T-helper 9 cell (primary cell): Measurements from ENCODE around the gene RASSF5.
"Not testable (repeated sequence)": the region's sequence is repeated elsewhere in the genome, so short reads cannot be mapped to it uniquely, and the experiment has no call there.

Experiments used
- DNase-seq: peaks from one replicate; pipeline ENCODE4 v3.0.0-alpha.2; 2020

RASSF5 gene

GRCh38 chr1:206575165-206575893, 68.0 kb downstream of the RASSF5 start:
- no peak for DNase-seq

GRCh38 chr1:206575894-206576737, 68.8 kb downstream of the RASSF5 start:
- DNase-seq = no peak

- no peak for DNase-seq
Observed at GRCh38 chr1:206577626-206578025, 70.3 kb downstream of the RASSF5 start.

GRCh38 chr1:206578068-206578977, 71.0 kb downstream of the RASSF5 start:
- DNase-seq = no peak

GRCh38 chr1:206578978-206579374, 71.6 kb downstream of the RASSF5 start:
- DNase-seq = no peak

GRCh38 chr1:206579747-206580437, 72.6 kb downstream of the RASSF5 start:
- DNase-seq = peak; percentile 82

- DNase-seq = no peak
Observed at GRCh38 chr1:206580438-206581113, 73.2 kb downstream of the RASSF5 start.

GRCh38 chr1:206581114-206581497, 73.8 kb downstream of the RASSF5 start:
- DNase-seq = not testable (repeated sequence)

- DNase-seq = peak; percentile 69
Observed at GRCh38 chr1:206581571-206581981, 74.2 kb downstream of the RASSF5 start.

- DNase-seq = no peak
Observed at GRCh38 chr1:206582537-206582936, 75.2 kb downstream of the RASSF5 start.

GRCh38 chr1:206582971-206583706, 75.8 kb downstream of the RASSF5 start:
- no peak for DNase-seq

GRCh38 chr1:206583707-206584648, 76.6 kb downstream of the RASSF5 start:
- peak; percentile 88 for DNase-seq

- no peak for DNase-seq
Observed at GRCh38 chr1:206584683-206585082, 77.4 kb downstream of the RASSF5 start.

- no peak for DNase-seq
Observed at GRCh38 chr1:206586501-206587445, 79.4 kb downstream of the RASSF5 start.

GRCh38 chr1:206587904-206588303, 80.6 kb downstream of the RASSF5 start:
- no peak for DNase-seq

GRCh38 chr1:206588492-206588891, 81.2 kb downstream of the RASSF5 start:
- no peak for DNase-seq

GRCh38 chr1:206589206-206589605, 81.9 kb downstream of the RASSF5 start:
- no peak for DNase-seq

GRCh38 chr1:206590025-206590758, 82.9 kb downstream of the RASSF5 start:
- DNase-seq = no peak
